Right renal pelvis (tissue), 4 donors: ENCODE data around the gene KRT78. TPM values are rescaled to one million over a fixed set of nuclear protein-coding genes. Genes with fewer than 3 reads are reported as not detected.

Experiments used
- DNase-seq, 4 donors: peaks; one replicate each; pipeline ENCODE4 v3.0.0-alpha.2; 2013; ENCODE audit warnings: low read depth in 4 of 4, low spot score in 3 of 4, missing footprints in 1 of 4
- polyA plus RNA-seq, 4 donors: library from polyadenylated mRNA; unstranded; fragments of 120-200 nt; gene quantifications; one replicate each; pipeline ENCODE4 v1.2.1, GENCODE V29; 2013; ENCODE audit not compliant: insufficient read length in 4 of 4

The KRT78 gene
- polyA plus RNA-seq, 4 donors = 0.05 TPM; not detected in 3

GRCh38 chr12:52826611-52827498 is 21.9 kb downstream of the KRT78 start:
- DNase-seq = no peak

- DNase-seq = no peak
These were observed 22.8 kb downstream of the KRT78 start for GRCh38 chr12:52825961-52826360.

GRCh38 chr12:52824741-52825410 is 23.9 kb downstream of the KRT78 start:
- DNase-seq = no peak

- no peak for DNase-seq
These were observed 24.9 kb downstream of the KRT78 start for GRCh38 chr12:52823761-52824450.

DNA sequence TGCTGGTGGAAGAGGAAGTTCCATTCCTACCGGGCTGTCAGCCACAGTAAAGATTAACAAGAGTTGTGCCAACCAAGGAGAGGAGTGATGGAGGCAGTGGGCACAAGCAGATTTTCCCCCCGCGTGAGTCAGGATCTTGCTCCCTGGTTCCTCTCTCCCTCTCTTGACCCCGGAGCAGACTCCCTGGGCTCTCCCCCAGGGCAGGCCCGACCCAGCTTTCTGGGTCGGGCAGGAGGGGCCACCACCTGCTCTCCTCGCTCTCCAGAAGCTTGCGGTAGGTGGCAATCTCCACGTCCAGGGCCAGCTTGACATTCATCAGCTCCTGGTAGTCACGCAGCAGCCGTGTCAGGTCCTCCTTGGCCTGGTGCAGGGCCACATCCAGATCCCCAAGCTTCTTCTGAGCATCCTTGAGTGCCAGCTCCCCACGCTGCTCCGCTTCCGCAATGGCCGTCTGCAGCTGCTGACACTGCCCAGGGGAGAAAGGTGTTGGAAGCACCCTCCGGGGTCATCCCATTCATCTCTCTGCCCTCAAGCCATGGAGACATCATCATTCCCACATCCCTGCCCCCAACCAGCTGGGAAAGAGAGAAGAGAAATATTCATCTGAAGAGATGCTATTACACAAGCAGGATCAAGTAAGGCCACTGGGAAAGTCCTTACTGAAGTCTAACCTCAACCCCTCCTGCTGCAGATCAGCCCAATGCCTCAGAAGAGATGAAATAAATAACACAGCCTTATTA is 25.9 kb downstream of the KRT78 start:
- no peak for DNase-seq

- no peak for DNase-seq
These were observed 26.8 kb downstream of the KRT78 start for GRCh38 chr12:52821826-52822660.

DNA sequence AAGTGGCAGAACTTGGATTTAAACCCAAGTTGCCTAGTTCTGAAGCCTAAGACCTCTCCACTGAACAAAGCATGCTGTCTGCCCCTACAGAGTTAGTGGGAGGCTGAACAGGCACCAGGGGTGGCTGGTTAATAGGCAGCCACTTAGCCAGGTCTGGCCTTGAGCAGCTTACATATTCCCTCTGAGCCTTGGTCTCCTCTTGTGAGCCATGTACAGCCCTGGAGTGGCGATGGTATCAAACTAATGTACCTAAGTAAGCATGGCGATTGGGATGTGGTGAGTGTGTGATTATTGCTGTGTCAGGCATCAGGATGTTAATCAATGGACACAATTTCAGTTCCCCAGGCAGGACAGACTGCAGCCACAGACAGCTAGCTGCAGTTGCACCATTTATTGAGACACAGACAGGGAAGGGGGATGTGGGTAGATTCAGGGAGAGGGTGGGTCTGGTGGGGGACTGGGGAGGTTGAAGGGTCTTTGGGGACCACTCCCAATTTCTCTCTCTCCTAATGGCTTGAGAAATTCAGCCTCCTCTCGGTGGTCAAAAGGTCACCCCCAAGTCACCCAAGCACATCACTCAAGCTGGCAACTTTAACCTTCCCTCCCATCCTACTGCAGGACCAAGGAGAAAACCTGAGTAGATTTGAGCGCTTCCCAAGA is 27.6 kb downstream of the KRT78 start:
- no peak for DNase-seq

DNA sequence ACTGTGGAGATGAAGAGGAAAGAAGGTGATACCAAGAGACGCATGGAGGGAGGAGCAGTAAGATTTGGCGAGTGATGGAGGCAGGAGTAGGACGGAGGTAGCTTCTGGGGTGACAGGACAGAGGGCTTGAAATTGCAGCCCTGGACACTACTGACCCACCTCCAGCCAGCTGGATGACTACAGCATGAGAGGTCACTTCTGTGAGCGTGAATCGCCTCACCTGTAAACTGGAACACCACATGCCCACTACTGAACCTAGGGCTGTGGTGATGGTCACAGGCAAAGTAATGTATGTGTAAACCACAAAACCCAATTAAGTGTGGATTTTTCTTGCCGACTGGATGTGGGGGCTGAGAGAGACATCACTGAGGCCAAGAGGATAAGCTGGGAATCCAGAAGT is 28.3 kb downstream of the KRT78 start:
- no peak for DNase-seq

GRCh38 chr12:52819731-52820510 is 28.9 kb downstream of the KRT78 start:
- no peak for DNase-seq

DNA sequence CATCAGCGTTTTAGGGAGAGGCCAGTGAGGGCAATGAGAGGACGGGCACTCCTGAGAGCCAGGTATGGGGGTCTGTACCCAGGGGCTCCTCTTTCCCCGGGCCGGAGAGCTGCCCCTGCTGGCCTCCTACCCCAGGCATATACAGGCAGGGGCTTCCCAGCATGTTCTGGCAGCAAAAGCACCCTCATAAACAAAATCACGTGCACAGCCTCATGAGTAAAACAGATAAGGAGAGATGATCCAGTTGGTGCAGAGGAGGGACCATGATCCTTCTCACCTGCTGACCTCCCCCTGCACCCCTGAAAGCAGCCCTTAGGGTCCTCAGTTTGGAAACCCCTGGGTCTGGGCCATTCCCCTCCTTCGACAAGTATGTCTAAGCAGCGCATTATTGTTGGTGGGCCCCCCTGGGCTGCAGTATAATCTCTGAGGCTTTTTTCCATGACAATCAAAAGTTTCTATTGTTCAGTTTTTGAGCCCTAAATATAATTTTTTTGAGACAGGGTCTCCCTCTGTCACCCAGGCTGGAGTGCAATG is 29.8 kb downstream of the KRT78 start:
- no peak for DNase-seq

DNA sequence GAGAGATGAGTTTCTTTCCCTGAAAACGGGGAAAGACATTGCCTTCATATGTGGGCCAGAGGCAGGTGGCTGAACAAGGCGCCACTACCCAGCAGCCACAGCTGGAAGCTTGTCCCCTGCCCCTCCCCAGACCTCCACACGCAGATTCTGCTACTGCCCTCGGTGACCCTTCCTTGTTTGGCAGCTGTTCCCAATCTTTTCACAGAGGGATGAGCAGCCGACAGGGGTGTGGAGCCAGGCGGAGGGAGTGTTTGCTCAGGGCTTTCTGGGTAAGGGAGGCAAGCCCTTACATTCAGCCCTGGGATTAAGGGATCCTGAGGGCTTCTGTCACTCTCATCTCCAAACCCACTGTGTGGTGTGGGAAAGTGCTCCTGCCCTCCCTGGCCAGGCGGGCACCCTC is 30.4 kb downstream of the KRT78 start:
- DNase-seq = no peak

GRCh38 chr12:52817699-52818238 is 31.0 kb downstream of the KRT78 start:
- no peak for DNase-seq

DNA sequence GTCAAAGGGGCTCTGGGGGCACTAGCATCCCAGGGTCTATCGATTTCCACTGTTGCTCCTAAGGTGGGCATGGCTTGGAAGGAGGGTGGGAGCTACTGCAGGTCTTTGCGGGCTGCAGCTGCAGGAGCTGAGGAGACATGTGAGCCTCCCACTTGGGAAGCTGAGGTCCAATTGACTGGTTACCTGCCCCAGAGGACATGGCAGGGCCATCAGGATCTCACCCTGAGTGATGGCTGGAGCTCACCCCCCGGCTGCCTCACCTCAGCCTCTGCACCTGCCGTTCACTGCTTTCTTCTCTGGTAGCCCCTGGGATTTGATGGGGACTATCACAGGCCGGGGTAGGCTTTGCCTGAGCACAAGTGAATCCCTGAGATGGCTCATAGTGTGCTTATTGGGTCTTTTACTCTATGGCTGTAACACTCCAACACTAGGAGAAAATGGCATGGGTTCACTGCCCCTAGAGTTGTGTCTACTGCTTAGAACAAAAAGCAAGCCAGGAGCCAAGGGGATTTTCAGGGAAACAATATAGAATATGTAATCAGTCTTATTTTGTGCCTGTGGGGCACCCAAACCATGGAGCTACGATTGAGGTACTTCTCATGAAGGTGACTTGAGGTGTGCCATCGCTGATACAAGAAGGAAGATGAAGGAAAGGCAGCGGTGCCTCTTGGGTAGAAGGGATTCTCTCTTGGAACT is 31.6 kb downstream of the KRT78 start:
- DNase-seq = no peak

GRCh38 chr12:52815676-52816588 is 32.9 kb downstream of the KRT78 start:
- DNase-seq = no peak

GRCh38 chr12:52815161-52815560 is 33.6 kb downstream of the KRT78 start:
- no peak for DNase-seq

GRCh38 chr12:52814710-52815155 is 34.1 kb downstream of the KRT78 start:
- DNase-seq = no peak
